Endothelial cell of umbilical vein (primary cell): ENCODE results near the gene USPL1. TPM values are rescaled to one million over a fixed set of nuclear protein-coding genes. Genes with fewer than 3 reads are reported as not detected.

Source experiments
- BruUV-seq: library from RNA; stranded (reverse); fragments of 400-500 nt; replicated peaks from 2 replicates; lab custom pipeline; 2021; lab: Mats Ljungman, UMichigan
- CTCF ChIA-PET: fragments of 300-600, 350-600 bp; sonication (Branson Sonifier 250); formaldehyde crosslinking; loops from one replicate; lab custom pipeline; 2021; ENCODE audit warnings: antibody characterized with exemption, inconsistent platforms; lab: Charles Lee
- POLR2A ChIA-PET: fragments of 300-600, 350-600 bp; sonication (Branson Sonifier 250); formaldehyde crosslinking; loops from one replicate; lab custom pipeline; 2021; ENCODE audit warnings: antibody characterized with exemption, inconsistent platforms; lab: Charles Lee
- DNase-seq: peaks from one replicate; pipeline ENCODE4 v3.0.0-alpha.2; 2011; ENCODE audit warnings: low read depth, low spot score
- FAIRE-seq: peaks from 2 replicates; lab custom pipeline; 2011; peaks lifted over from hg19 to GRCh38; lab: Jason Lieb, UNC
- H2AFZ ChIP-seq: 2 replicates; pipeline ENCODE4 v1.6.0; 2012; ENCODE audit warnings: low read depth, low read length, control low read depth, inconsistent platforms
- H3K27ac ChIP-seq: 2 replicates; pipeline ENCODE4 v1.5.1; 2011; ENCODE audit warnings: low read depth, mild to moderate bottlenecking, control low read depth, low read length, moderate library complexity; ENCODE audit not compliant: insufficient read depth
- H3K27me3 ChIP-seq, 2 experiments: 2 replicates each; pipeline versions ENCODE4 v1.6.0 to v1.6.1; 2011; ENCODE audit warnings: low read length in 2 of 2, mixed read lengths in 1 of 2; ENCODE audit not compliant: control insufficient read depth in 2 of 2, insufficient read depth in 2 of 2
- H3K36me3 ChIP-seq, 2 experiments: 2 replicates in 1 of 2; 3 replicates in 1 of 2; pipeline ENCODE4 v1.5.1; 2011; ENCODE audit warnings: low read length in 2 of 2, mild to moderate bottlenecking in 1 of 2, moderate library complexity in 1 of 2; ENCODE audit not compliant: control insufficient read depth in 2 of 2, insufficient read depth in 2 of 2; ENCODE audit errors: extremely low read depth in 1 of 2
- H3K4me1 ChIP-seq: 3 replicates; pipeline ENCODE4 v1.5.1; 2011; ENCODE audit warnings: mild to moderate bottlenecking, low read length; ENCODE audit not compliant: control insufficient read depth, insufficient read depth; ENCODE audit errors: extremely low read depth
- H3K4me2 ChIP-seq: 2 replicates; pipeline ENCODE4 v1.6.1; 2011; ENCODE audit warnings: low read length, control low read depth, mixed read lengths; ENCODE audit not compliant: insufficient read depth
- H3K4me3 ChIP-seq, 3 experiments: fragments of 200-600 bp in 1 of 3; sonication (generic), shearing (Covaris generic) in 1 of 3; replicated peaks in 1 of 3; 2 replicates each; pipeline ENCODE4 v1.5.1; 2011 to 2016; ENCODE audit warnings: control low read depth in 3 of 3, low read length in 3 of 3, mild to moderate bottlenecking in 2 of 3, inconsistent platforms in 1 of 3, low read depth in 1 of 3, moderate library complexity in 1 of 3; ENCODE audit not compliant: insufficient read depth in 1 of 3
- H3K79me2 ChIP-seq: 2 replicates; pipeline ENCODE4 v1.6.0; 2012; ENCODE audit warnings: low read length, inconsistent platforms; ENCODE audit not compliant: control insufficient read depth, insufficient read depth
- H3K9ac ChIP-seq: replicated peaks from 2 replicates; pipeline ENCODE3; 2011; ENCODE audit warnings: low read length, control low read depth; ENCODE audit not compliant: insufficient read depth; ENCODE audit errors: extremely low read depth
- H3K9me1 ChIP-seq: replicated peaks from 3 replicates; pipeline ENCODE4 v1.6.0; 2011; ENCODE audit warnings: mild to moderate bottlenecking, low read length; ENCODE audit not compliant: control insufficient read depth, insufficient read depth; ENCODE audit errors: extremely low read depth
- H3K9me3 ChIP-seq: replicated peaks from 2 replicates; pipeline ENCODE4 v1.5.1; 2012; ENCODE audit warnings: low read length, inconsistent platforms; ENCODE audit not compliant: control insufficient read depth, insufficient read depth
- H4K20me1 ChIP-seq: replicated peaks from 2 replicates; pipeline ENCODE3; 2011; ENCODE audit warnings: mild to moderate bottlenecking, low read length; ENCODE audit not compliant: control insufficient read depth, insufficient read depth; ENCODE audit errors: extremely low read depth
- CTCF ChIP-seq, 2 donors: IDR thresholded peaks; 1 replicate in 1 of 2; 2 replicates in 1 of 2; pipeline ENCODE4 v1.5.1; 2011; ENCODE audit warnings: low read length in 2 of 2, mild to moderate bottlenecking in 2 of 2, moderate library complexity in 2 of 2, control low read depth in 1 of 2, inconsistent platforms in 1 of 2, low read depth in 1 of 2; ENCODE audit not compliant: insufficient read depth in 1 of 2; ENCODE audit errors: extremely low read depth in 1 of 2
- EZH2 ChIP-seq: IDR thresholded peaks from 2 replicates; pipeline ENCODE4 v1.6.1; 2012; ENCODE audit warnings: borderline replicate concordance, low read depth, mild to moderate bottlenecking, moderate library complexity, low read length, inconsistent platforms; ENCODE audit not compliant: severe bottlenecking
- FOS ChIP-seq: IDR thresholded peaks from 2 replicates; pipeline ENCODE4 v1.6.1; 2011; ENCODE audit warnings: mild to moderate bottlenecking, low read length, moderate library complexity, borderline replicate concordance; ENCODE audit not compliant: insufficient read depth
- GATA2 ChIP-seq: IDR thresholded peaks from 2 replicates; pipeline ENCODE4 v1.7.0; 2011; ENCODE audit warnings: low read depth, mild to moderate bottlenecking, moderate library complexity, mixed read lengths, low read length; ENCODE audit not compliant: insufficient read length, insufficient read depth
- MYC ChIP-seq: IDR thresholded peaks from one replicate; pipeline ENCODE4 v1.6.1; 2011; ENCODE audit warnings: mild to moderate bottlenecking, low read depth, low read length
- POLR2A ChIP-seq: IDR thresholded peaks from 2 replicates; pipeline ENCODE4 v1.6.1; 2012; ENCODE audit warnings: low read depth, mild to moderate bottlenecking, control low read depth, low read length
- POLR2AphosphoS5 ChIP-seq: IDR thresholded peaks from 2 replicates; pipeline ENCODE4 v1.6.1; 2012; ENCODE audit warnings: low read depth, mild to moderate bottlenecking, control low read depth, low read length, moderate library complexity; ENCODE audit not compliant: insufficient read depth
- dilution Hi-C: fragments of 300-500 bp; cut with MboI; formaldehyde crosslinking; loops from one replicate; pipeline ENCODE4 v1.15.0; 2019; ENCODE audit warnings: low sequenced_read_pairs; ENCODE audit not compliant: extremely low pct_ligation_motif_present
- intact Hi-C: fragments of 100-400 bp; cut with micrococcal nuclease; formaldehyde crosslinking; loops from one replicate; pipeline ENCODE4 v1.10.0; 2022
- polyA plus RNA-seq, 4 experiments: library from polyadenylated mRNA; depleted of rRNA in 3 of 4; stranded (reverse) in 3 of 4; unstranded in 1 of 4; fragments of >200 nt; gene quantifications; 2 replicates each; pipeline versions ENCODE4 v1.2.1 to v1.2.3, GENCODE V29; 2011 to 2012; ENCODE audit warnings: missing spikeins in 1 of 4
- total RNA-seq: library from RNA; stranded (reverse); gene quantifications from 2 replicates; pipeline ENCODE4 v1.2.3, GENCODE V29; 2021

The USPL1 gene
- total and polyA plus RNA-seq, 2 donors (not counting 3 experiments of a cell fraction or from before 2014, with no cell fraction given), result 14.6 to 21.0 TPM

- Histone ChIP-seq H3K4me1 (peaks cover 50% of the 10 kb centered on the region), H3K27ac (peak overlapping the region; percentile 64), H2AFZ (no peak overlapping the region), H3K9me1 (no peaks in the 10 kb centered on the region), H3K79me2 (peaks cover 78% of the 10 kb centered on the region), H3K4me3 (peak overlapping the region; percentile 79 to 95 (median 93)), H4K20me1 (no peaks in the 10 kb centered on the region), H3K9me3 (no peaks in the 10 kb centered on the region), H3K36me3 (no peaks in the 10 kb centered on the region), H3K4me2 (peak overlapping the region; percentile 95), H3K27me3 (no peaks in the 10 kb centered on the region), H3K9ac (peak overlapping the region; percentile 86)
- DNase-seq (no peak), FAIRE-seq (no peak)
- no TSS peak for BruUV-seq
- no peak for TF ChIP-seq FOS
- no peak for TF ChIP-seq GATA2
- no peak for TF ChIP-seq CTCF (IDR thresholded peaks at IDR 0.05; ENCODE audit: extremely low read depth in 1 of 2, insufficient read depth in 1 of 2, low read depth in 1 of 2, low read length in 2 of 2)
- no peak for TF ChIP-seq POLR2AphosphoS5
- no peak for TF ChIP-seq POLR2A
- TF ChIP-seq MYC, result no peak
- no peak for TF ChIP-seq EZH2
- intact Hi-C loops (loop anchor here (5.0 kb wide), 1 partner anchor 47 kb away; no protein-coding TSS in a partner anchor), dilution Hi-C loops (no loop called here)
- ChIA-PET POLR2A (no interaction called here), CTCF (interaction anchor here (0.7 to 4.0 kb wide), 2 partner anchors 426 to 486 kb away, joined by 3 to 30 read pairs; no protein-coding TSS in a partner anchor)
Measured at GRCh38 chr13:30618930-30619279, 1.2 kb downstream of the USPL1 start.
